Stimulated activated CD8-positive, alpha-beta memory T cell treated with anti-CD3 and anti-CD28 coated beads, Interleukin-7, amount 100 ng/mL, for 4 hours (primary cell): Measurements from ENCODE around the gene FSCN2.
A peak's percentile ranks its signal among the peaks of the same experiment; 100 is the strongest.

Source experiments
- DNase-seq, 2 donors: peaks; one replicate each; pipeline ENCODE4 v3.0.0-alpha.2; 2020; ENCODE audit warnings: low read depth in 2 of 2

Gene FSCN2

DNA sequence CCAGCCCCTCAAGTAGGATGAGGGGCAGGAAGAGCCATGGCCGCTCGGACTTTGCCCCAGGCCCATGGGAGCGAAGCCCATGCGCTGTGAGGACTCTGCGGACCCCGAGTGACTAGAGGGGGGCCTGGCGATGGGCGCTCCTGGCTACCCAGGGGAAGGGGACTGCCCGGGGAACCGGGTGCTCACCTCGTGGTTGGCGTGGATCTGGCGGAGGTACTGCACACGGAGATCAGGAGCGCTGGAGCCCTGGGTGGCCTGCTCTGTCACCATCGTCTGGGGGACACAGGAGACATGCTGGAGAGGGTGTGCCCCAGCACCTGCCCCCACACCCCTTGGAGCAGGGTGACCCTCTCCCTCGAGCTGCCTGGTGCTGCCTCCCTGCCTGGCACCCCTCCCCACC is 12.9 kb downstream of the FSCN2 start:
- DNase-seq, result no peak

DNA sequence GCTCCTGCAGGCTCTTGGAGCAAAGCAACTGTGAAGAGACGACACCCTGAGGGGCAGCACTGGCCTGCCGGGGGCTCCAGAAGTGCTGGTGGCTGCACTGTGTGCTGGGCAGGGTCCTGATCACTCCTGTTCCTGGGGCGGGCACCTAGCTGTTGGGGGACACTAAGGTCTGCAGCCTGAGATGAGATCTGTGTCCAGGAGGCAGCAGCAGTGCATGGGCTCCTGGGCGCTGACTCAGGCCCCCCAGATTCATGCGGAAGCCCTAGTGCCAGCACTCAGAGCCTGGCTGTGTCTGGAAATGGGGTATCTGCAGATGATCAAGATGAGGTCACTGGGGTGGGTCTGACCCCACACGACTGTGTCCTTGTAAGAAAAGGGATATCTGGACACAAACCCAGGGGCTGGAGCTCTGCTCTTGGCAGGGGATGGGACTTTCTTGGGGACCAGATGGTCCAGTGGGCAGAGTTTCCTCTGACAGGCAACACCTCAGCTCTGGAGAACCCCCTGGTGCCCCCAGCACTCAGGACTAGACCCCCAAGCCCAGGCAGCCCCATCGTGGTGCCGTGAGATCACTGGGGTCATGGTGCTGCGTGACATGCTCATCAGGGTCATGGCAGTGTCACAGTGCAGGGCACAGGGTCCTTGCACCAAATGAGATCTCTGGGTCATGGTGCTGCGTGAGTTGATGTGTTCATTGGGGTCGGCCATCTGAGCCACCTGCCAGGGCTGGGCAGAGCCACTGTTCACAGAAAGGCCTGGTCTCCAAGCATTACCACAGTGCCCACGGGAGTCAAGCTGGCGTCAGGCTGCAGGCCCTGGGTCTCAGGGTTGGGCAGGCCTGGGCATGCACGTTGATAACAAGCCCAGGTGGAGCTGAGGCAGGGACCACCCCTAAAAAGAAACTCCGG is 14.5 kb downstream of the FSCN2 start:
- no peak for DNase-seq

DNA sequence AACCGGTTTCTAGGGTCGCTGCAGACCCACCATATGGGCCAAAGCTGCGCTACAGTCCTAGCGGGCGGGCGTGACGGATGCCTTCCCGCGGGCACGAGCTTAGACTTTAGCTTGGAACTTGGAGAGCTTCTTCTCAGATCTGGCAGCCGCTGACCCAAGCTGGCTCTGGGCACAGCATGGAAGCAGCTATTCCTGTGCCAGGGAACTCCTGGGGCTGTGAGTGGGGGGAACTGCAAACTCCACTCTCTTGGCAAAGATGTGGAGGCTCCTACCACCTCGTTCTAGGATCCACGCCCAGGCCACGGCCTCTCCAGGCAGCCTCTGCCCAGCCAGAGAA is 15.1 kb downstream of the FSCN2 start:
- DNase-seq, result no peak

DNA sequence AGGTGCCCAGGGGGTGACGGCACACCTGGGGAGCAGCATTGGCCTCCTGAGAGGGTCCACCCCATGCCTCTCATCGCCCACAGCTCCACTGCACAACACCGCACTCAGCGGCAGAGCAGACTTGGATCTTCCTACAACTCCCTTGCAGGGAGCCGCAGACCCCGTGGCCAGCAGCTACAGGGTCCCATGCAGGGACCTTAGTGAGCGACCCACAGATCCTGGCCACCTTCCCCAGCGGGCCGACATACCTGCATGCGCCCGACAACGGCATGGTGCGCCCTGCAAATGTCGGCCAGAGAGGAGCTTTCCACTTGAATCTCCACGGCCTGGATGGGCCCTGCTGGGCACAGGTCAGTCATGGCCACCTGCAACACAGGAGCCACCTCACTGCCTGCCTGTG is 15.6 kb downstream of the FSCN2 start:
- no peak for DNase-seq

DNA sequence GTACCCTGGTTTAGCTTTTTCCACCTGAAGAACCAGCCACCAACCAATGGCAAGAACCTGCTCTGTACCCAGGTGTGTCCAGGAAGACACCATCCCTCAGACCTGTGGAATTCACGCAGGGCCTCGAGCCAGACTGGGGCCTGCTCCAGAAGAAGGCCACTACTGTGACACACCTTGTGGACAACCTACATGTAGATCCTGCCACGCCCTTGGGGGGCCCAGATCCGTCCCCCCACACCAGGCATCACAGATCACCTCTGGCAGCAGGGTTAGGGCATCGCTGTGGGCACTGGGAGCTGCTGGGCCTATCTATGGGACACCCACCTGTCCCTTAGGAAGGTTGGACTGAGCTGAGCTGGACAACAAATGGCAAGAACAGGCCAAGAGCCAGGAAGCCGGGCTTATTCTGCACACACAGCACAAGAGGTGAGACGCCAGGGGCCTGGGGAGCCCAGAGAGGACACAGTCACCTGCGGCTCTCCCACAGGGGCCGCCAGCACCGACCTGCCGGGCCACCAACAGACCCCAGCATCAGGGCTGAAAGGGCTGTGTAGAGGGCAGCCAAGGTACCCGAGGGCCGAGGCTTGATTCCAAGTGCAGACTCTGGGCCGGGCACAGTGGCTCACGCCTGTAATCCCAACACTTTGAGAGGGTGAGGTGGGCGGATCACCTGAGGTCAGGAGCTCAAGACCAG is 16.3 kb downstream of the FSCN2 start:
- DNase-seq, result no peak

DNA sequence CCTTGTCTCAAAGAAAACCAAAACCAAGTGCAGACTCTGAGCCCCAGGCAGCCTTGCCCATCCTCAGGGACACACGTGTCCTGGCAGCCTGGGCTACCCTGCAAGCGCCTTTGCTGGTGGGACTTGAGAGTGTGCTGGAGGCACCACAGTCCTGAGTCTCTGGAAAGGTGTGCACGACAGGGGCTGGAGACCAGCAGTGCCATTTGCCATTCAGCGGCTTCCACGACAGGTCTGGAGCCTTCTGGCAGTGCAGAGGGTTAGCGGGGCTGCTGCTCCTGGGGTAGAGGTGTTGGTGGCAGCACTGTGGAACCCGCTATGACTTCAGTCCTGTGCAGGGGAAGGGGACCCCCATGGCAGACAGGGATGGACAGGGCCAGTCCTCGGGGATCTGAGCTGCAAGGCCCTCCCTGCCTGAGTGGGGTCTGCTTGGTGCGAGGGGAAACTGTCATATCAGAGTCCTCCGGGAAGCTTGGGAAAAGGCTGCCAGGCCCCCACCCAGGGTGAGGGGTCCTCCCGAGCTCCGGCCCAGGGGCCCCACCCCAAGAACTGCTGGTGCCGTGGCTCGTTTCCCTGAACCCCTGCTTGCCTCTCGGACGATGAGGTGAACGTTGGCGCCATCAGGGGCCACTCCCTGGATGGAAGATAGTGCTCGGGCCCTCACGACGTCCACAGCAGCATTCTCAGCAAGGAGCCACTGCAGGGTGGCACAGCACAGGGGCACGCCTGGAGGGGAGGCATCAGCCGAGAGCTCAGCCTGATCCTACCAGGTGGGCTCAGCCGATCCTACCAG is 17.2 kb downstream of the FSCN2 start:
- DNase-seq, result no peak

DNA sequence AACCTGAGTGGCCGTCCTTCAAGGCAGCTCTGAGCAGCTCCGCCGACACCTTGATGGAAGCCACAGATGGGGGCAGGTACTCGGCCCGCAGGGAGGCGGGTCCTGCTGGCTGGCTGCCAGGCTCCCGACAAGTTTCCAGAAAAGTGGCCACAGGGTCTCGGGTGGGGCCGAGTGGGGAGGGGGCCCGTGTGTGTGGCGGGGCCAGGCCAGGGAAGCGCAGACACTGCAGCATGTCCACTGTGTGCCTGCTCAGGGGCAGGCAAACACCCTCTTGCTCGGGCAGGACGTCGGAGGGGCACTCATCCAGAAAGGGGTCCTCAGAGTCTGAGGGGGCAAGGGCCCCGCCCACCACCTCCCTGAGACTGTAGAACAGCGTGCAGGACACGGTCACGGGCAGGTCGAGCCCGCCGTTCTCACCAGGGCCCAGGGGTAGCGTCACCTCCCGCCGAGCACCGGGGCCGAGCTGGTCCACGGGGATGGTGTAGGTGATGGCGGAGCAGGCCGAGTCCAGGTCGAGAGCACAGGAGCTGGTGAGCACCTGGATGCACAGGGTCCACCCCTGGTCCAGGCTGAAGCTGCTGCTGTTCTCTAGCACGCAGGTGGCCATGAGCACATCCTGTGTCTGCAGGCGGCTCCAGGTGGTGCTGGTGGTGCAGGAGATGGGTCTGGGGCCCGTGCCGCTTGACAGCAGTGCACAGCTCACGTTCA is 18.9 kb downstream of the FSCN2 start:
- DNase-seq, result no peak

DNA sequence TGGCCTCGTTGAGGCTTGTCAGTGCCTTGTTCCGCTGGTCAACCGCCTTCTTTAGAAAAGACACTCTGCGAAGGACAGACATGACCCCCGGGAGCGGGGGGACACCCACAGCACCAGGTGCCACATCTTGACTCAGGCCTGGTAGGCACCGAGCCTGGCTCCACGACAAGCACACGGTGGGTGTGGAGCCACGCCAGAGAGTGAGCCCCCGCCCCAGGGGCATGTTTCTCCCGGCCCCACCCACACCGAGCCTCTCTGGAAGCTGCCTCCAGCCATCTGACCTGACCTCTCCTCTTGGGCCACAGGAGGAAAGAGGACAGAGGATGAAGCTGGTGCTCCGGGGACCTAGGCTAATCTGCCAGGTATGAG is 19.4 kb downstream of the FSCN2 start:
- no peak for DNase-seq

DNA sequence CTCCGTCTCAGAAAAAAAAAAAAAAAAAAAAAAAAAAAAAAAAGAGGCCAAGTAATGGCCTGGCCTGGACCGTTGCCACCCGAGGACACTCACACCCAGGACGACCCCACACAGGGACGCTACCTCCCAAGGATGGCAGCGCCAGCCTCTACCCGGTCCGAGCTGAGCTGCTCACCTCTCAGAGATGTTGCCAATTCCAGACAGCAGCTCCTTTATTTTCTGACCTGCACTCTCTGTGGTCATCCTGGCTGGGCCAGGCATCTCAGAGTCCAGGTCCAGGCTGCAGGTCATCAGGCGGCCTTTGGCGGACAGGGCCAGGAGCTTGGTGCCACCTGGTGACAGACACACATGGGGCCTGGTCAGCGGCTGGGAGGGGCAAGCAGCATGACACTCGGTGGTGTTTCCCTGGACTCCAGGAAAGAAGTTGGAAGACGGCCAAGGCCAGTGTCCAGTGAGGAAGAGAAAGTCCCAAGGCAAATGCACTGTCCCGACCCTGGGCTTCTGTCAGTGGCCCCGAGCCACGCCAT is 20.9 kb downstream of the FSCN2 start:
- no peak for DNase-seq

DNA sequence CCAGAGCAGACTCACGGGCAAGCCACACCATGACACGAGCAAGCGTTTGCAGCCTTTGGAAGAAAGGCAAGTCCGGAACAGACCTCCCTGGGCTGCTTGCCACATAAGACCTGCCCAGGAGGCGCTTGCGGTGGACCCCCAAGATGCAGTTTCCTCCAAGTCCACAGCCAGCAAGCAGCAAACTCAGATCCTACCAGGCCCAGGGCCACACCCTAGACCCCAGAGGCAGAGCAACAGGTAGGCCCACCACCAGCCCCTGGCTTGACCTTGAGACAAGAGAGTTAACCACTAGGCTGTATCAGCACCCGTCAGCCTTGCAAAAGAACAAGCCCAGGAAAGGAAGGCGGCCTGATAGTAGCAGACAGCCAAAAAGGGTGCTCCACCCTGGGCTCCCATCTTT is 21.6 kb downstream of the FSCN2 start:
- DNase-seq, result no peak

DNA sequence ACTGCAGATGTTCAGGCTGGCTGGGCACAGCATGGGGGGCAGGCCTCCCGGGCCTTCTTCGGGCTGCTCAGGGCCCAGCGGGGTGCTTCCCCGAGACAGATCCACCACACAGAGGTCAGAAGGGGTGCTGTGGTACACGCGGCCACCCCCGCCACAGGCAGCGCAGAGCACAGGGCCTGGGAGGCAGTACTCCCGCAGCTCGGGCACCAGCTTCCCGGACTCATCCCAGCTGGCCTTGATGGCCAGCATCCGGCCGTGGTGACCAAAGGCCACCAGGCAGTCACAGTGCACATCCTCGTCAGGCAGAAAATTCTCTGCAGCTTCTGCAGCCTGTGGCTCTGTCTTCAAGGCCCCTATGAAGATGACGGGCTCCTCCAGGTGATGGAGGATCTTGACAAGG is 22.1 kb downstream of the FSCN2 start:
- DNase-seq, result no peak

DNA sequence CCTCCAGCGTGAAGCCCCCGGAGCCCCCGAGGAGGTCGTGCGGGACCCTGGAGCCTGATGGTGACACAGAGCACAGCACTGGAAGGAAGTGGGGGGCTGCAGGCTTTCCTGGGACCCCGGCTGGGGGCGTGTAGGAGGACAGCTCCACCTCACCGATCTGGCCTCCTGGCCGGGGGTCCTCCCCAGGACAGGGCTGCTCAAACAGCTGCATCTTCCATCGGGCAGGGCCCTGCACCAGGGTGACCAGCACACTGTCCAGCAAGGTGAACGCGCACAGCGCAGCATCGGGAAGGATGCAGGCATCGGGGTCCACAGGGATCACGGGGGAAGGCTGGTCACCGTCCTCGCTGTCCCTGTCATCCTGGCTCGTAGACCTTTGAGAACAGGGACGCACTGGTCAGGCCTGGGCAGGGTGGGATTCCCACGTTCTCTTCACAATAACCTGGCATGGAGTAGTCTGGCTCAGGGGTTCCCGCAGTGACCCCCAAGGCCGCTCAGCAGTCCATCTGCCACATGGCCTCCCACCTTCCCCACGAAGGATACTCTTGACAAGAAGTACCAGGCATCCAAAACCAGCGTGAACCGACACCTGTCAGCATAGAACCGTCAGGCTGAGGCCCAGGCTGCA is 22.8 kb downstream of the FSCN2 start:
- no peak for DNase-seq

DNA sequence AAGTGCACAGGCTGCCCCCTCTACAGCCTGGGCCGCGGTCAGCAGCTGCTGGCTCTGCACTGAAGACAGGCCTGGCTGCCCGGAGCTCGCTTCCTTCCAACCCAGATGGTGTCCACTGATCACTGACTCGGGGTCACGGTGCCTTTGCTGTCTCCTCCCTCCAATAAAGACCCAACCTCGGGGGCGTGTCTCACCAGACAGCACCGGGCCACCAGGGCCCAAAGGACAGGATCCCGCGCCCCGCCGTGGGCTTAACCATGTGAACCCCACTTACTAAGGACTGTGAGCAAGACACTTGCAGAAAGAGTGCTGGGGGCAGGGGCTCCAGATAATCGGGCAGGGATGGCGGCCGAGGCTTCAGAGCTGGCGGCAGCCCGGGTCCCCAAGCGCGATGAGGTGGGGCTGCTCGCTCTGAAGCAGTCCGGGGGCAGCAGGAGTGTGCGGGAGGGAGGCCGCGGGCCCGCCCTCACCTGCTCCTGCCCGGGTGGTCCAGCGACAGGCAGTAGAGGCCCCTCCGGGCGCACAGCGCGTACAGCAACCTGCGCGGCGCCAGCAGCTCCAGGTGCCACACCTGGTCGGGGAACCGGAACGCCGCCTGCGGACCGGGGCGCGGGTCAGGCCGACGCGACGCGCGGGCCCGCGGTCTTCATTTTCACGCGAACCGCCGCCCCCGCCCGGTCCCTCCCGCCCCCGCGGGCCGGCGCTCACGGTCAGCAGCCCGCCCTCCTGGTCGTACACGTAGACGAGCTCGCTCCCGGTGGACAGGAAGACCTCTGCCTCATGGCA is 23.5 kb downstream of the FSCN2 start:
- no peak for DNase-seq

DNA sequence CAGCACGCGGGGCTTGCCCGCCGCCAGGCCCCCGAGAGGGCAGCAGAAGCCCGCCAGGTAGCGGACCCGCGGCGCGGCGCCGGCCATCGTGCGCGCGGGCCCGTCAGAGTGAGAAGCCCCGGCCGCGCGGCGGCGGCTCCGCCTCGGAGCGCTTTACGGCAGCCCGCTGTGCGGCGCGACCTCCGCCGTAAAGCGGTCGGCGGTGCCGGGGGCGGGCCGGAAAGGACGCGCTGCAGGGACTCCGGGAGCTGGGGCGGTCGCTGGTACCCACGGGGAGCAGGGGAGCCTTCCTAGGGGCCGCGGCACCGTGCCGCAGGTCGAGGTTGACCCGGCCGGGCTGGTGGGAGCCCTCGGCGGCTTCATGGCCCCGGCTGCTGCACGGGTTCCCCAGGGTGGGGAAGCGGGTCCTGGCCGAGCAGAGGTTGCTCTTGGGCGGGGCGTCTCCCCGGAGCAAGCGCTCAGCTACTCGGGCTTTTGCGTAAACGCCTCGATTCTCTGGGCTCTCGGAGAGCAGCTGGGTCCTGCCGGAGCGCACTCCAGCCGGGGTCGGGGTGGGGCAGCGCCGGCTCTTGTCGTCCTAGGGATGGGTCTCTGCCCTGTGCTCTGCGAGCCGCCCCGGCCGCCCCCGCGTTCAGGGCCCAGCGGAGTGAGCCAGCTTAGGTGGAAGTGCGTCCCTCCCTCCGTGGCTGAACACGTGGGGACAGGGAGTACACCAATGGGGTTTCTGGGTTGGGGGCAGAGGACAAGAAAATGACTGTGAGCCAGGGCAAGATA is 24.3 kb downstream of the FSCN2 start, which contains the start of gene FAAP100:
TSS of gene FAAP100 (minus strand) at position 110 of the 774 bp plus-strand sequence. CDS start at position 87, 23 bp downstream.
- peak; percentile 44 to 79 for DNase-seq

DNA sequence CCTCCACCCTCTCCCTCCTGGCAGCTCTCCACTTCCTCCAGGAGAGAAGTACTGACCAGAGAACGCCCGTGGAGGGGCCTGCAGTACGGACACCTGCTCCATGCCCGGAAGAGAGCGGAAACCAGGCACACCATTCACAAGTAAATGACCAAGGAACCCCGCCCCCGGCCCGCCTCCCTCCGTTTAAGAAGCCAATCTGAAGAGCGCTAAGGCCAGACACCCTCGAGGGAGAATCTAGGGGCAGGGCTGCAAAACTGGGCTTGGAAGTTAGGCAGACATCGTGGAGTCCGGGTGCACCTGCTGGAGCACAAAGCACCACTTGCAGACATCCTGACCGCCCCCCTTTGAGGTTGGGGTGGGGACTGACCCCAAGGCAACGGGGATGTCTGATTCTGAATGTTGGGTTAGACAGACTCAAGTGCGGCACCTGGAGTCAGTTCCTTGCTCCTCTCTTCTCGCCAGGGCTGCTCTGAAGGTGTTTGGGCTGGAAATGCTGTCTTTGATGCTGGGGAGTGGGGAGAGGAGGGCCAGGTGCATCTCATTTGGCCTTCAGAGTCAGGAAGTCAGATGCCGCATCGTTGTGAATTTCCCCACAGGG is 24.9 kb downstream of the FSCN2 start:
- DNase-seq, result peak; percentile 62 to 68

DNA sequence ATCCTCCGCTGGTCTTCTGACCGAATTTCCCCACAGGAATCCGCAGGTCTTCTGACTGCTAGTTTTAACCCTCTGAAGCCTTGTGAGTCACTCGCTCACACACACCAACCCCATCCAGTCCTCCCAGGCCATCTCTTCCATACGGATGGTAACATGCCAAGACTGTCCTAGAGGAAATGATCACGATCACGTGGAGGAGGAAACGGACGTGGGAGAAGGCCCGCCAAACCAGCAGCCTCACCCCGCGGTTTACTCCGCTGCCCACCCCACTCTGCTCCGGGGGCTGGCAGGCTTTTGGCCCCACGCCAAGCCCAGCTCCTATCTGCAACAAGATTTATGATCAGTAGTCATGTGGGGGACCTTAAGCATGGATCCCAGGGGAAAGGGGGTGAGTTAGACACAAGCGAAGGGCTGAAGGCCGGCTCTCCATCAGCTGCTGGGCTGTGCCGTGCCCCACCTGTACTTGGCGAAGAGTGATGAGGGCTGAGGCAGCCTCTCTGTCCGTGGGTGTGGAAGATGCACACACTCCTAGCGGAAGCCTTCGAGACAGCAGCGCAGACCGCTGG is 25.5 kb downstream of the FSCN2 start:
- no peak for DNase-seq

DNA sequence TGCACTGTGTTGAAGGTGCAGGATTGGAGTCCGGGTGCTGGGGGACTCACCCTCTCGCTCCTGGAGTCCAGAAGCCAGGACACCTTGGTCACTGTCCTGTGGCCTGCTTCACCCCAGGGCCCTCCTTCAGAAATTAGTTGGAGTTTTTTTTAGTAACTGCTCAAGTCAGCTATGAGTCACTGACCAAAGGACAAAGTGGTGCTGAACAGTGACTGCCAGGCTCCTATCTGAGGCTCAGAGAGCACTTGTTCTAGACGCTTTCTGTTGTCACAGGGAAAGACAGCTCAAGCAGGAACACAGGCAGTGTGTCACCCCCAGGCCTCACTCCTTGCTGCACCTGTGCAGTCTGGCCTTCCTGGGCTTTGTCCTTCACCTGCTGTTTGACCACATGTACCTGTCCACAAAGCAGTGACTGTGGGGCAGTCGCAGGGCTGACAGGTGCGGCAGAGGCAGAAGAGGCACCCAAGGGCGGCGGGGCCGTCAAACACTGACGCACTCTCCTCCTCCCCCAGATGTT is 28.1 kb downstream of the FSCN2 start:
- DNase-seq, result no peak

DNA sequence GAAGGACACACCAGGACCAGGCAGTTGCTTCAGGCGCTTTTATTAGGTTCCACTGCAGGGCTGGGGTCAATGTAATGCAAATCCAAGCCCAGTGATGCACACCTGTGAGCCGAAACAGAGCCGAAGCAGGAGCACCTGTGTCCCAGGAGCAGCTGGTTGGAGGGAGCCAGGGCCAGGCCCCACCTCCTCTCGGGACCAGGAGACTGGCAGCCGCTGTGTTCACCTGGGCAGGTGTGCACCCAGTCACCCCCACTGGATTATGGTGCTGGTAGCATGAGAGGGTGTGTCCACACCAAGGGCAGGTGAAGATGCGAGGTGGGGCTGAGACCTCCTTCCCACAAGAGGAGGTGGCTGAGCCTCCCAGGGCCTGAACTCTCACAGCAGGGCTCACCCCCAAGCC is 28.7 kb downstream of the FSCN2 start:
- DNase-seq, result no peak
